Neutrophil (primary cell): ENCODE results near the gene MRPL3.

ENCODE experiments used
- H3K27ac ChIP-seq: fragments of 200-600 bp; sonication (generic); 2 replicates; pipeline ENCODE4 v1.5.1; 2016; ENCODE audit warnings: mild to moderate bottlenecking, moderate library complexity
- H3K27me3 ChIP-seq: fragments of 200-600 bp; sonication (generic); 2 replicates; pipeline ENCODE4 v1.6.0; 2016; ENCODE audit warnings: mild to moderate bottlenecking
- H3K36me3 ChIP-seq: fragments of 200-600 bp; sonication (generic); 2 replicates; pipeline ENCODE4 v1.5.1; 2017
- H3K4me1 ChIP-seq, 2 experiments: fragments of 200-600 bp in 1 of 2; sonication (generic) in 1 of 2; 1 replicate in 1 of 2; 2 replicates in 1 of 2; pipeline versions ENCODE4 v1.5.1 to v1.6.1; 2013 to 2016; ENCODE audit warnings: low read depth in 1 of 2, low read length in 1 of 2, mild to moderate bottlenecking in 1 of 2, moderate library complexity in 1 of 2; ENCODE audit not compliant: control insufficient read depth in 1 of 2, insufficient read depth in 1 of 2
- H3K4me3 ChIP-seq, 2 experiments: fragments of 200-600 bp in 1 of 2; sonication (generic) in 1 of 2; 1 replicate in 1 of 2; 2 replicates in 1 of 2; pipeline ENCODE4 v1.5.1; 2013 to 2016; ENCODE audit warnings: low read depth in 1 of 2, low read length in 1 of 2, mild to moderate bottlenecking in 1 of 2, moderate library complexity in 1 of 2
- H3K9me3 ChIP-seq: fragments of 200-600 bp; sonication (generic); 2 replicates; pipeline ENCODE4 v1.5.1; 2016
- CTCF ChIP-seq: fragments of 200-600 bp; sonication (generic); IDR thresholded peaks from 2 replicates; pipeline ENCODE4 v1.5.1; 2016; ENCODE audit warnings: antibody characterized with exemption

MRPL3 gene

GRCh38 chr3:131530843-131531242 is 28.1 kb upstream of the MRPL3 start:
- no peaks in the 10 kb centered on the region for H3K4me1 ChIP-seq
- no peak overlapping the region for H3K27ac ChIP-seq
- H3K36me3 ChIP-seq: no peaks in the 10 kb centered on the region
- no peaks in the 10 kb centered on the region for H3K9me3 ChIP-seq
- peaks cover 47% of the 10 kb centered on the region for H3K27me3 ChIP-seq
- H3K4me3 ChIP-seq: no peak overlapping the region
- TF ChIP-seq CTCF: no peak

- Histone ChIP-seq H3K4me1 (no peaks in the 10 kb centered on the region), H3K9me3 (no peaks in the 10 kb centered on the region), H3K36me3 (no peaks in the 10 kb centered on the region), H3K27ac (no peak overlapping the region), H3K4me3 (no peak overlapping the region), H3K27me3 (peaks cover 52% of the 10 kb centered on the region)
- TF ChIP-seq CTCF: no peak
Measured at GRCh38 chr3:131530388-131530787, 27.6 kb upstream of the MRPL3 start.

GRCh38 chr3:131526801-131527347 is 24.1 kb upstream of the MRPL3 start:
- Histone ChIP-seq H3K9me3 (no peaks in the 10 kb centered on the region), H3K27me3 (peaks cover 79% of the 10 kb centered on the region), H3K27ac (no peak overlapping the region), H3K4me3 (no peak overlapping the region), H3K36me3 (no peaks in the 10 kb centered on the region), H3K4me1 (no peaks in the 10 kb centered on the region)
- TF ChIP-seq CTCF: no peak

GRCh38 chr3:131518680-131519079 is 15.9 kb upstream of the MRPL3 start:
- no peaks in the 10 kb centered on the region for H3K36me3 ChIP-seq
- TF ChIP-seq CTCF: no peak
- H3K27me3 ChIP-seq: peaks cover 18% of the 10 kb centered on the region
- no peaks in the 10 kb centered on the region for H3K4me1 ChIP-seq
- H3K4me3 ChIP-seq: no peak overlapping the region
- H3K27ac ChIP-seq: no peak overlapping the region
- H3K9me3 ChIP-seq: no peaks in the 10 kb centered on the region

- Histone ChIP-seq H3K27ac (no peak overlapping the region), H3K27me3 (peaks cover 4% of the 10 kb centered on the region), H3K4me1 (peaks cover 13 to 16% of the 10 kb centered on the region in 2 experiments), H3K4me3 (no peak overlapping the region), H3K9me3 (no peaks in the 10 kb centered on the region), H3K36me3 (no peaks in the 10 kb centered on the region)
- TF ChIP-seq CTCF: no peak
Measured at GRCh38 chr3:131505421-131505820, 2.6 kb upstream of the MRPL3 start.

GRCh38 chr3:131503320-131503635 is 507 bp upstream of the MRPL3 start:
- H3K4me3 ChIP-seq: peak overlapping the region; percentile 63 to 72
- H3K36me3 ChIP-seq: no peaks in the 10 kb centered on the region
- H3K27me3 ChIP-seq: peaks cover 4% of the 10 kb centered on the region
- H3K4me1 ChIP-seq: peaks cover 13 to 16% of the 10 kb centered on the region in 2 experiments
- H3K27ac ChIP-seq: peak overlapping the region; percentile 43
- TF ChIP-seq CTCF: no peak
- no peaks in the 10 kb centered on the region for H3K9me3 ChIP-seq
